CD4-positive, CD25-positive, alpha-beta regulatory T cell (primary cell): Measurements from ENCODE around the gene IQGAP3. TPM values are rescaled to one million over a fixed set of nuclear protein-coding genes. Genes with fewer than 3 reads are reported as not detected.
"Not testable (repeated sequence)": the region's sequence is repeated elsewhere in the genome, so short reads cannot be mapped to it uniquely, and the experiment has no call there.

Experiments
- ATAC-seq, 2 donors: fragments of 150-1000 bp; cut with Tn5 transposase; one replicate each; pipeline ENCODE4 v1.10.0; 2021; ENCODE audit warnings: low read depth in 2 of 2, moderate number of reproducible peaks in 2 of 2, moderate library complexity in 1 of 2
- DNase-seq, 3 donors: peaks; one replicate each; pipeline versions ENCODE4 v3.0.0 to v3.0.0-alpha.2; 2012 to 2022; ENCODE audit warnings: mixed read lengths in 1 of 3
- H3K27ac ChIP-seq: one replicate; pipeline ENCODE4 v1.7.0; 2013; ENCODE audit warnings: mild to moderate bottlenecking, low read length; ENCODE audit not compliant: insufficient read depth, poor library complexity, severe bottlenecking
- H3K27me3 ChIP-seq: one replicate; pipeline ENCODE4 v1.7.0; 2013; ENCODE audit warnings: low read length; ENCODE audit not compliant: control insufficient read depth, insufficient read depth
- H3K36me3 ChIP-seq: one replicate; pipeline ENCODE4 v1.7.0; 2013; ENCODE audit warnings: mild to moderate bottlenecking, low read length, moderate library complexity; ENCODE audit not compliant: control insufficient read depth, insufficient read depth
- H3K4me1 ChIP-seq: 2 replicates; pipeline ENCODE4 v1.7.0; 2013; ENCODE audit warnings: mild to moderate bottlenecking, low read length; ENCODE audit not compliant: insufficient read depth, control insufficient read depth, poor library complexity, severe bottlenecking
- H3K4me3 ChIP-seq: one replicate; pipeline ENCODE4 v1.7.0; 2013; ENCODE audit warnings: low read depth, mild to moderate bottlenecking, low read length, moderate library complexity
- H3K9me3 ChIP-seq, 2 experiments: 1 replicate in 1 of 2; 2 replicates in 1 of 2; pipeline ENCODE4 v1.7.0; 2013; ENCODE audit warnings: low read length in 2 of 2, mild to moderate bottlenecking in 1 of 2, moderate library complexity in 1 of 2; ENCODE audit not compliant: control insufficient read depth in 2 of 2
- H3K27ac Mint-ChIP-seq, 3 donors: one replicate each; pipeline ENCODE4 v1.8.0; 2020 to 2022; ENCODE audit warnings: mild to moderate bottlenecking in 3 of 3, mixed read lengths in 3 of 3, moderate library complexity in 2 of 3
- H3K27me3 Mint-ChIP-seq: one replicate; pipeline ENCODE4 v1.8.0; 2022; ENCODE audit warnings: mild to moderate bottlenecking, mixed read lengths
- H3K36me3 Mint-ChIP-seq: one replicate; pipeline ENCODE4 v1.8.0; 2020; ENCODE audit warnings: mixed read lengths
- H3K4me1 Mint-ChIP-seq, 4 donors: one replicate each; pipeline ENCODE4 v1.8.0; 2020 to 2022; ENCODE audit warnings: mixed read lengths in 4 of 4, mild to moderate bottlenecking in 1 of 4
- H3K4me3 Mint-ChIP-seq, 4 donors: one replicate each; pipeline ENCODE4 v1.8.0; 2020 to 2022; ENCODE audit warnings: mild to moderate bottlenecking in 4 of 4, mixed read lengths in 4 of 4, moderate library complexity in 3 of 4
- H3K9me3 Mint-ChIP-seq, 7 donors: one replicate each; pipeline ENCODE4 v1.8.0; 2020 to 2022; ENCODE audit warnings: mixed read lengths in 7 of 7, mild to moderate bottlenecking in 3 of 7, moderate library complexity in 2 of 7
- polyA plus RNA-seq, 4 donors: library from polyadenylated mRNA; unstranded; fragments of 300-500 nt; fragmentation: Illumina TruSeq; gene quantifications; one replicate each; pipeline ENCODE4 v1.2.3, GENCODE V29; 2021
- total RNA-seq: library from RNA; stranded (reverse); gene quantifications from one replicate; pipeline ENCODE4 v1.2.3, GENCODE V29; 2022

Gene IQGAP3
- 0.10 TPM for total RNA-seq
- under 1 TPM; 0.05 to 0.98 (median 0.41) TPM for polyA plus RNA-seq

- no peaks in the 10 kb centered on the region for H3K9me3 ChIP-seq
- peaks cover 10% of the 10 kb centered on the region for H3K4me1 ChIP-seq
- no peaks in the 10 kb centered on the region for H3K36me3 Mint-ChIP-seq
- peak within 1 kb of the TSS; percentile 40 to 94 (median 86) for H3K4me3 Mint-ChIP-seq
- peaks cover 8 to 20% (median 13%) of the 10 kb centered on the region in 4 donors for H3K4me1 Mint-ChIP-seq
- peak within 1 kb of the TSS in 2 of 3 donors; percentile 58 to 59 for H3K27ac Mint-ChIP-seq
- H3K4me3 ChIP-seq = peak within 1 kb of the TSS; percentile 35
- peaks cover 10% of the 10 kb centered on the region for H3K27me3 ChIP-seq
- no peaks in the 10 kb centered on the region for H3K36me3 ChIP-seq
- DNase-seq = peak; percentile 70 to 84 (median 72)
- no peak within 1 kb of the TSS for H3K27ac ChIP-seq
- H3K9me3 Mint-ChIP-seq = peaks cover 0 to 4% (median 0%) of the 10 kb centered on the region in 7 donors
- peaks cover 30% of the 10 kb centered on the region for H3K27me3 Mint-ChIP-seq
- peak; percentile 84 to 86 for ATAC-seq
Observed at GRCh38 chr1:156571919-156572662, at the start of gene IQGAP3. TSS of gene IQGAP3 (minus strand) at chr1:156572565. CDS start at chr1:156572529, 36 bp downstream.

- Mint-ChIP-seq H3K4me1 (peaks cover 0 to 12% (median 3%) of the 10 kb centered on the region in 4 donors), H3K27me3 (peaks cover 66% of the 10 kb centered on the region), H3K9me3 (peaks cover 0 to 1% (median 0%) of the 10 kb centered on the region in 7 donors), H3K36me3 (no peaks in the 10 kb centered on the region), H3K27ac (no peak overlapping the region), H3K4me3 (no peak overlapping the region)
- H3K27ac ChIP-seq = no peak overlapping the region
- H3K4me1 ChIP-seq = peaks cover 9% of the 10 kb centered on the region
- H3K27me3 ChIP-seq = peaks cover 29% of the 10 kb centered on the region
- H3K4me3 ChIP-seq = no peak overlapping the region
- ATAC-seq (no peak), DNase-seq (no peak)
- H3K36me3 ChIP-seq = no peaks in the 10 kb centered on the region
- H3K9me3 ChIP-seq = no peaks in the 10 kb centered on the region
Observed at GRCh38 chr1:156619582-156619955, 47.2 kb upstream of the IQGAP3 start.

- Histone ChIP-seq H3K4me1 (peaks cover 4% of the 10 kb centered on the region), H3K27me3 (peaks cover 29% of the 10 kb centered on the region), H3K4me3 (no peak within 1 kb of the TSS), H3K36me3 (no peaks in the 10 kb centered on the region), H3K27ac (no peak within 1 kb of the TSS), H3K9me3 (no peaks in the 10 kb centered on the region)
- no peak for DNase-seq
- ATAC-seq = no peak
- no peak within 1 kb of the TSS for H3K27ac Mint-ChIP-seq
- peaks cover 67% of the 10 kb centered on the region for H3K27me3 Mint-ChIP-seq
- H3K4me3 Mint-ChIP-seq = no peak within 1 kb of the TSS
- H3K36me3 Mint-ChIP-seq = no peaks in the 10 kb centered on the region
- peaks cover 0 to 1% (median 0%) of the 10 kb centered on the region in 7 donors for H3K9me3 Mint-ChIP-seq
- H3K4me1 Mint-ChIP-seq = peaks cover 0 to 9% (median 3%) of the 10 kb centered on the region in 4 donors
Observed at GRCh38 chr1:156618853-156619581, 46.7 kb upstream of the IQGAP3 start, which contains the start of gene HAPLN2. TSS of gene HAPLN2 (plus strand) at chr1:156619415. CDS start at chr1:156623491, 4,076 bp downstream.

GRCh38 chr1:156616463-156616862, 44.1 kb upstream of the IQGAP3 start:
- Histone ChIP-seq H3K27me3 (peaks cover 18% of the 10 kb centered on the region), H3K9me3 (no peaks in the 10 kb centered on the region), H3K4me1 (no peaks in the 10 kb centered on the region), H3K4me3 (no peak overlapping the region), H3K36me3 (no peaks in the 10 kb centered on the region), H3K27ac (no peak overlapping the region)
- no peak overlapping the region for H3K27ac Mint-ChIP-seq
- peaks cover 0 to 1% (median 0%) of the 10 kb centered on the region in 7 donors for H3K9me3 Mint-ChIP-seq
- H3K4me3 Mint-ChIP-seq = no peak overlapping the region
- no peaks in the 10 kb centered on the region for H3K36me3 Mint-ChIP-seq
- H3K4me1 Mint-ChIP-seq = peaks cover 0 to 6% (median 0%) of the 10 kb centered on the region in 4 donors
- peaks cover 75% of the 10 kb centered on the region for H3K27me3 Mint-ChIP-seq
- ATAC-seq (no peak), DNase-seq (no peak)

GRCh38 chr1:156615946-156616345, 43.6 kb upstream of the IQGAP3 start:
- no peaks in the 10 kb centered on the region for H3K9me3 ChIP-seq
- no peak overlapping the region for H3K4me3 ChIP-seq
- Mint-ChIP-seq H3K27ac (no peak overlapping the region), H3K9me3 (peaks cover 0 to 1% (median 0%) of the 10 kb centered on the region in 7 donors), H3K36me3 (no peaks in the 10 kb centered on the region), H3K4me3 (no peak overlapping the region), H3K4me1 (peaks cover 0 to 6% (median 0%) of the 10 kb centered on the region in 4 donors), H3K27me3 (peaks cover 75% of the 10 kb centered on the region)
- ATAC-seq (no peak), DNase-seq (no peak)
- no peaks in the 10 kb centered on the region for H3K36me3 ChIP-seq
- H3K4me1 ChIP-seq = no peaks in the 10 kb centered on the region
- H3K27ac ChIP-seq = no peak overlapping the region
- H3K27me3 ChIP-seq = peaks cover 18% of the 10 kb centered on the region

- no peak for ATAC-seq
- no peaks in the 10 kb centered on the region for H3K36me3 Mint-ChIP-seq
Observed at GRCh38 chr1:156612666-156613065, 40.3 kb upstream of the IQGAP3 start.

GRCh38 chr1:156610072-156610471, 37.7 kb upstream of the IQGAP3 start:
- not testable (repeated sequence) for H3K4me3 ChIP-seq, H3K27ac ChIP-seq, DNase-seq, H3K4me3 Mint-ChIP-seq, H3K27ac Mint-ChIP-seq, H3K36me3 ChIP-seq, H3K27me3 ChIP-seq, H3K36me3 Mint-ChIP-seq, H3K4me1 Mint-ChIP-seq, H3K4me1 ChIP-seq, H3K9me3 Mint-ChIP-seq, H3K9me3 ChIP-seq, ATAC-seq
- H3K27me3 Mint-ChIP-seq = peaks cover 61% of the 10 kb centered on the region

More at GRCh38 chr1:156612666-156613065, 40.3 kb upstream of the IQGAP3 start:
- H3K4me3 Mint-ChIP-seq = no peak overlapping the region
- Histone ChIP-seq H3K4me3 (no peak overlapping the region), H3K27me3 (peaks cover 7% of the 10 kb centered on the region), H3K9me3 (no peaks in the 10 kb centered on the region), H3K27ac (no peak overlapping the region), H3K4me1 (no peaks in the 10 kb centered on the region), H3K36me3 (no peaks in the 10 kb centered on the region)
- DNase-seq = no peak
- peaks cover 71% of the 10 kb centered on the region for H3K27me3 Mint-ChIP-seq
- H3K9me3 Mint-ChIP-seq = peaks cover 0 to 1% (median 0%) of the 10 kb centered on the region in 7 donors
- no peak overlapping the region for H3K27ac Mint-ChIP-seq
- peaks cover 2 to 9% (median 9%) of the 10 kb centered on the region in 4 donors for H3K4me1 Mint-ChIP-seq
